ENCODE data around the gene AEN.

Gene AEN

DNA sequence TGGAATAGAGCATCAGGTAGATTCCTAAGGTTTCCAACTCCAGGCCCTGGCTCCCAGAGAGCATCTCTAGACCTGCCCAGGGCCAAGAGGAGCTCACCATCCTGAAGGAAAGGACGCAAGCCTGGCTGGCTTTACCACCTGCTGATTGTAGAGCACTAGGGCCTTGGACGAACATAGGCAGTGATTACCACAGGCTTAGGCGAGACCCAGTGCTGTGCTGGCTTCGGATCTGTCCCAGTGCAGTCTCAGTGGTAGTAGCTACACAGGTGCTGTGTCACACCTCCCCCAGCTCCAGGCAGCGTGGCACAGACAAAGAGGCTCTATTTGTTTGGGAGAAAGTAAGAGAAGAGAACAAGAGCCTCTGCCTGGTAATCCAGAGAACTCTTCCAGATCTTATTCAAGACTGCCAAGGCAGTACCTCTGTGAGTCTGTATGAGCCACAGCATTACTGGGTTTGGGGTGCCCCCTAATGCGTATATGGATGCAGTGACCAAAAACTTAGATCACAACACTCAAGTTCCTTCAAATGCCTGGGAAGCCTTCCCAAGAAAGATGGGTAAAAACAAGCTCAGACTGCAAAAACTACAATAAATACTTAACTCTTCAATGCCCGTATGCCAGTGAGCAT is 43.1 kb downstream of the AEN start:
- no peak for DNase-seq (ENCODE audit: low spot score)

- no peak for DNase-seq (ENCODE audit: low spot score)
Measured at GRCh38 chr15:88674661-88675060, 53.5 kb downstream of the AEN start.

GRCh38 chr15:88678755-88679154 is 57.6 kb downstream of the AEN start:
- no peak for DNase-seq (ENCODE audit: low spot score)

- no peak for DNase-seq (ENCODE audit: low spot score)
Measured at GRCh38 chr15:88680241-88681001, 59.3 kb downstream of the AEN start.

GRCh38 chr15:88681610-88682221 is 60.6 kb downstream of the AEN start:
- no peak for DNase-seq (ENCODE audit: low spot score)

All from LoVo (cell line).